Breast epithelium (tissue), 4 donors: ENCODE results near the gene MRTFB. TPM values are rescaled to one million over a fixed set of nuclear protein-coding genes. Genes with fewer than 3 reads are reported as not detected.

ENCODE experiments used
- DNase-seq, 2 donors: peaks; one replicate each; pipeline ENCODE4 v3.0.0-alpha.2; 2019; ENCODE audit warnings: low spot score in 2 of 2
- H3K27ac ChIP-seq, 2 donors: fragments of 200-600 bp; sonication (generic) in 1 of 2; one replicate each; pipeline ENCODE4 v1.5.1; 2016 to 2019; ENCODE audit warnings: mild to moderate bottlenecking in 1 of 2
- H3K27me3 ChIP-seq, 2 donors: fragments of 200-600 bp; sonication (generic) in 1 of 2; one replicate each; pipeline versions ENCODE4 v1.5.1 to v1.6.0; 2017 to 2019; ENCODE audit warnings: control low read depth in 1 of 2, mild to moderate bottlenecking in 1 of 2
- H3K36me3 ChIP-seq: fragments of 200-600 bp; one replicate; pipeline ENCODE4 v1.5.1; 2019
- H3K4me1 ChIP-seq, 2 donors: fragments of 200-600 bp; sonication (generic); one replicate each; pipeline ENCODE4 v1.5.1; 2016 to 2019; ENCODE audit warnings: control low read depth in 1 of 2
- H3K4me3 ChIP-seq, 3 donors: fragments of 200-600 bp; sonication (generic); 1 replicate in 2 of 3; 2 replicates in 1 of 3; pipeline ENCODE4 v1.5.1; 2016 to 2019; ENCODE audit warnings: mild to moderate bottlenecking in 3 of 3, moderate library complexity in 2 of 3
- H3K9me3 ChIP-seq, 2 donors: fragments of 200-600 bp; sonication (generic) in 1 of 2; one replicate each; pipeline ENCODE4 v1.5.1; 2016 to 2019; ENCODE audit warnings: control low read depth in 1 of 2
- CTCF ChIP-seq, 3 donors: fragments of 450-650 bp; IDR thresholded peaks; one replicate each; pipeline ENCODE4 v1.5.1; 2016 to 2017; ENCODE audit warnings: antibody characterized with exemption in 3 of 3, mild to moderate bottlenecking in 3 of 3, moderate library complexity in 3 of 3
- POLR2A ChIP-seq: fragments of 450-650 bp; IDR thresholded peaks from one replicate; pipeline ENCODE4 v1.6.1; 2016; ENCODE audit warnings: antibody characterized with exemption, mild to moderate bottlenecking, moderate library complexity
- POLR2AphosphoS5 ChIP-seq, 3 donors: sonication (generic); formaldehyde crosslinking; IDR thresholded peaks; one replicate each; pipeline ENCODE4 v1.6.1; 2017; ENCODE audit warnings: antibody characterized with exemption in 3 of 3
- intact Hi-C: fragments of 100-400 bp; cut with DNase I; formaldehyde crosslinking; loops from one replicate; pipeline ENCODE4 v1.15.1; 2023; ENCODE audit warnings: low total_unique reads
- total RNA-seq, 3 donors: library from RNA; depleted of rRNA; stranded (reverse); fragments of >200 nt; gene quantifications; one replicate each; pipeline ENCODE4 v1.1.0, GENCODE V29; 2016

The MRTFB gene
- total RNA-seq, 3 donors from 2014 or later: 49.9 to 115 (median 83.6) TPM

- DNase-seq: no peak
These were observed 131.6 kb downstream of the MRTFB start for GRCh38 chr16:14202697-14203096.

GRCh38 chr16:14203166-14203565 is 132.0 kb downstream of the MRTFB start:
- Histone ChIP-seq H3K4me3 (no peak overlapping the region), H3K9me3 (no peaks in the 10 kb centered on the region), H3K27me3 (no peaks in the 10 kb centered on the region), H3K4me1 (peaks cover 0 to 9% of the 10 kb centered on the region in 2 donors), H3K27ac (peak overlapping the region; percentile 50 to 74), H3K36me3 (no peaks in the 10 kb centered on the region)
- intact Hi-C loops: loop anchor here (10.0 kb wide), 1 partner anchor 208 kb away; no protein-coding TSS in a partner anchor
- DNase-seq: no peak
- TF ChIP-seq POLR2AphosphoS5 (IDR thresholded peaks at IDR 0.05): no peak
- TF ChIP-seq POLR2A: no peak
- no peak for TF ChIP-seq CTCF (IDR thresholded peaks at IDR 0.05)

More at GRCh38 chr16:14202697-14203096, 131.6 kb downstream of the MRTFB start:
- H3K27ac ChIP-seq: peak overlapping the region; percentile 50 to 74
- no peaks in the 10 kb centered on the region for H3K9me3 ChIP-seq
- intact Hi-C loops: loop anchor here (10.0 kb wide), 1 partner anchor 208 kb away; no protein-coding TSS in a partner anchor
- H3K27me3 ChIP-seq: no peaks in the 10 kb centered on the region
- H3K4me3 ChIP-seq: peak overlapping the region in 2 of 3 donors; percentile 0 to 9
- H3K4me1 ChIP-seq: peaks cover 0 to 9% of the 10 kb centered on the region in 2 donors
- H3K36me3 ChIP-seq: no peaks in the 10 kb centered on the region
- TF ChIP-seq POLR2AphosphoS5 (IDR thresholded peaks at IDR 0.05) (no peak), CTCF (IDR thresholded peaks at IDR 0.05) (peak; percentile 33 to 51 (median 46)), POLR2A (no peak)

GRCh38 chr16:14205666-14206065 is 134.5 kb downstream of the MRTFB start:
- TF ChIP-seq POLR2AphosphoS5 (IDR thresholded peaks at IDR 0.05) (no peak), CTCF (IDR thresholded peaks at IDR 0.05) (no peak), POLR2A (no peak)
- H3K9me3 ChIP-seq: no peaks in the 10 kb centered on the region
- intact Hi-C loops: loop anchor here (10.0 kb wide), 1 partner anchor 211 kb away; no protein-coding TSS in a partner anchor
- H3K4me1 ChIP-seq: peaks cover 0 to 9% of the 10 kb centered on the region in 2 donors
- no peaks in the 10 kb centered on the region for H3K36me3 ChIP-seq
- DNase-seq: no peak
- H3K27ac ChIP-seq: no peak overlapping the region
- no peak overlapping the region for H3K4me3 ChIP-seq
- no peaks in the 10 kb centered on the region for H3K27me3 ChIP-seq

- H3K4me3 ChIP-seq: no peak overlapping the region
These were observed 140.9 kb downstream of the MRTFB start for GRCh38 chr16:14211856-14212543.

More at GRCh38 chr16:14211856-14212543, 140.9 kb downstream of the MRTFB start:
- TF ChIP-seq CTCF (IDR thresholded peaks at IDR 0.05): no peak
- no peak for TF ChIP-seq POLR2AphosphoS5 (IDR thresholded peaks at IDR 0.05)
- TF ChIP-seq POLR2A: no peak
- Histone ChIP-seq H3K27ac (no peak overlapping the region), H3K9me3 (no peaks in the 10 kb centered on the region), H3K4me1 (no peaks in the 10 kb centered on the region), H3K36me3 (peaks cover 7% of the 10 kb centered on the region), H3K27me3 (no peaks in the 10 kb centered on the region)
- intact Hi-C loops: no loop called here
- DNase-seq: no peak
